GM12801 (cell line): ENCODE data around the gene FANCE.

Experiments
- TF ChIP-seq, protein P1 (sequence below): IDR thresholded peaks from one replicate; pipeline ENCODE4 v1.5.1; 2011; ENCODE audit warnings: control low read depth; ENCODE audit not compliant: insufficient read length; ENCODE audit errors: extremely low read depth

FANCE gene

DNA sequence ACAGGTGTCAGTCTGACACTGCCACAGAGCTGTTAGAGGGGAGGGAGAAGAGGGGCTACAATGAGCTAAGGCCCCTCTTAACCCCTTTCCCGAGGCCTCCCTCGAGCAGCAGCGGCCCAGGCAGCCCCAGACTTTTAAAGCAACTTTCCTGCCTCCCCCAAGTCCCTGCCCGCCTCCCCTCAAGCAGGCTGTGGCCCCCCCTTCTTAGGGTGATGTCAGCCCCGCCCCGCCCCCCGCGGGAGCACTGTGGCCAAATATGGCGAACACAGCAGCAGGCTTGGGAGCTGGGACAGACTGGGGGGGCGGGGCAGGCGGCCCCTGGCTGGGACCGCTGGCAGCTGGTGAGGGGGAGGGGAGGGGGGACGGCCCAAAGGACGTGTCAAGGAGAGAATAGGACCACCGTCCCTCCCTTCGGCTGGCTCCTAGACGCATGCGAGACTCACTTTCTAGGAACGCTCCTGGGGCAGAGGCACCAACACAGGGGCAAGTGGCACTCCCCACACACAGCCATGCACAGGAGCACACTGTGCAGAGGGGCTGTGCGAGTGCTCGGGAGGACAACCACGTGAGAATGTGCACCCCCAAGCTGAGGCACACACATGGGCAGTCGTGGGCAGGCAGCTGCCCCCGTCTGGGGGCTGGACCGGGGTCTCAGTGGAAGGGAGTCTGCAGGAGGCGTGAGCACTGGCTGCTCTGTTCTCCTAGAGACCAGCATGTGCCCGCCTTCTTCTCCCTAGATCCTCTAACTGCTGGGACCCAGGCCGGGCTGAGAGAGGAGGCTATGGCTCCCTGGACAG lies 38.1 kb downstream of the FANCE start:
- TF ChIP-seq, protein P1, sequence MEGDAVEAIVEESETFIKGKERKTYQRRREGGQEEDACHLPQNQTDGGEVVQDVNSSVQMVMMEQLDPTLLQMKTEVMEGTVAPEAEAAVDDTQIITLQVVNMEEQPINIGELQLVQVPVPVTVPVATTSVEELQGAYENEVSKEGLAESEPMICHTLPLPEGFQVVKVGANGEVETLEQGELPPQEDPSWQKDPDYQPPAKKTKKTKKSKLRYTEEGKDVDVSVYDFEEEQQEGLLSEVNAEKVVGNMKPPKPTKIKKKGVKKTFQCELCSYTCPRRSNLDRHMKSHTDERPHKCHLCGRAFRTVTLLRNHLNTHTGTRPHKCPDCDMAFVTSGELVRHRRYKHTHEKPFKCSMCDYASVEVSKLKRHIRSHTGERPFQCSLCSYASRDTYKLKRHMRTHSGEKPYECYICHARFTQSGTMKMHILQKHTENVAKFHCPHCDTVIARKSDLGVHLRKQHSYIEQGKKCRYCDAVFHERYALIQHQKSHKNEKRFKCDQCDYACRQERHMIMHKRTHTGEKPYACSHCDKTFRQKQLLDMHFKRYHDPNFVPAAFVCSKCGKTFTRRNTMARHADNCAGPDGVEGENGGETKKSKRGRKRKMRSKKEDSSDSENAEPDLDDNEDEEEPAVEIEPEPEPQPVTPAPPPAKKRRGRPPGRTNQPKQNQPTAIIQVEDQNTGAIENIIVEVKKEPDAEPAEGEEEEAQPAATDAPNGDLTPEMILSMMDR: no peak

DNA sequence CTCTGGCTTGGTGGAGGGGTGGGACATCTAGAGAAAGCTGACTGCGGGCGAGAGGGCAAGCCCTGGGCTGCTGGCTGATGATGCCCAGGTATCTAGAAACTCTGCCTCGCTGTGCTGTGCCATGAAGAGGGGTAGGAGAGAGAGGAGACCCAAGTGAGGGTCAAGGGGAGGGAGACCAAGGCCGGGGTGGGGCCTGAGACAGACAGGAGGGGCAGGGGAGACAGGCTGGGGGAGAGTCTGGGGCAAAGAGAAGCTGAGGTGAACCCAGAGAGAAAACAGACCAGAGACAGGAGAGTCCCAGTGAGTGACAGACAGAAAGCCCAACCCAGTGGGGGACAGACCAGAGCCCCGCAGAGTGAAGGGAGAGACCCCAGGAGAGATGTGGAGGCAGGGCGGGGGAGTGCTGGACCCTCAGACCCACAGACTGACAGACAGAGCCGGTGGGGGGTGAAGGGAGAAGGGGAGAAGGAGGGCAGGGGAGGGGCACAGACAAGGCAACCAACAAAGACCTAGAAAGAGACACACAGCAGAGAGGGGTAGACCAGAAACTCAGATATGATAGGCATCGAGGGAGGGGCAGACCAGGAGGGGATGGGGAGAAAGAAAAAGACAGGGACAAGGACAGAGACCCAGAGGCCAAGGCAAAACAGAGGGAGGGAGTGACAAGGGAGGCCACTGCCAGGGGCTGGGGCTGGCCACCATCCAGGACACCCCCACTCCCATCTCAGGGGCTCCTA lies 38.9 kb downstream of the FANCE start:
- TF ChIP-seq, protein P1: no peak

DNA sequence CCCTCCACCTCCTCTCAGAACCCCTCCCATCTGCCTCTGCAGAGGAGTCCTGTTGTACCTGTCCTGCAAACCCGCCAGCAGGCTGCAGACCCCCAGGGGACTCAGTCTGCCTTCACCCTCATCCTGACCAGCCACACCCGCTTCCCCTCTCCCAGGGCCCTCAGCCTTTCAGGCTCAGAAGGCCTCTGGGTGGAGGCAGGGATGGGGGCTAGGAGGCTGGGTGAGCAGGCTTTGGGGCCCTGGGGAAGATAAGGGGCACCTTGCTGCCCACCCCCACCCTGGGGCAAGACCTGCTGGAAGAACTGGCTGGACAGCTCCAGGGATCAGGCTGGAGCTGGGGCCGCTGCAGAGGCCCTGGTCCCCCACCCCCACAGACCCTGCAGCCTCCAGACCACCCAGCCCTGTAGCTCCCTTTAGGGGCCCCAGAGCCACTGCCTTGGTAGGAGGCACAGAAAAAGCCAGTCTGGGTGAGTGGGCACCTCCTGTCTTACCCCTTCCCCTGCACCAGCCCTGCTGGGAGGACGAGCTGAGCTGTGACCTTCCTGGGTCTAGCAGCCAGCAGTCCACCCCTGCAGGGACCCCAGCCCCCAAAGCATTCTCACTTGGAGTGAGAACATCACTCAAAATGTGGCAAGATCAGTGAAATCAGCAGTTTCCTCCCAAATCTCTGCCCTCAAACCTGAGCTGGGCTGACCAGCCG lies 39.6 kb downstream of the FANCE start:
- TF ChIP-seq, protein P1: no peak

DNA sequence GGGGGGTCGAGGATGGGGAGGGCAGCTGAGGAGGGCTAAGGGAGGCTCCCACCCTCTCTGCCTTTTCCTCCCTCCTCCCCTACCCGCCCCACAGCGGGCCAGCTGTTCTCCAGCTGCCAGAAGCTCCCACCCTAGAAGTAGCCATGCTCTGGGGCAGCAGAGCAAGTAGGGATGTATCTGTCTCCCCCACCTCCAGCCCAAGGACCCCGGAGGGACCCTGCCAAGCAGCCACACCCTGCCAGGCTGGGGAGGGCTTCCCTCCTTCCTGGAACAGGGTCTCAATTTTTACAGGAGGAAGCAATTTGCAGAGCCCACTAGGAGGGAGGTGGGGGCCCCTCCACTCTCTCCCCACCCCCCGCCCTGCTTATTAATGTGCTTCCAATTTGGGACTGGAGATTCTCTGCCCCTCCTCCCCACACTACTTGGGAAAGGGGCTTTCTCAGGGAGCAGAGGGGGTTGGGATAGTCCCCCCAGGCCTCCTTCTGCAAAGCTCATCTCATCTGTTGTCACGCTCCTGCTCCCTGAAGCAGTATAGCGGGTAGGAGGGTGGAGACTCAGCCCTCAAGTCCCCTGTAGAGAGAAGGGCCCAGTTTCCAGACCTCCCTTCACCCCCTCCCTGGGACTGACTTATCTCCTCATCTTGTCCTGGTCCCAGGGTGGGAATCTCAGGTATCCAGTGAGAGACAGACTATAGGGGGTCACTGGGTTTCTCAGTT lies 40.3 kb downstream of the FANCE start:
- TF ChIP-seq, protein P1: no peak

DNA sequence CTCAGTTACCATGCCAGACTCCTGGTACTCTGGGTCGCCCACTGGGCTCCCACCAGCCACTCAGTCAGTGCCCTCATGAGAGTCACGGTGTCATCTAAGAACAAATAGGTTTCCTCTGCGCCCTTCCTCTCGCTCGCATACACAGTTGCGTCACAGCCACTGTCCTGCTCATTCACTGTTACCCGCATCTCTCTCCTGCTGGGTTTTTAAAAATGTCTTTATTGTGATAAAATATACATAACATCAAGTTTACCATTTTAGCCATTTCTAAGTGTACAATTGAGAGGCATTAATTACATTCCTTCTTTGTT lies 40.8 kb downstream of the FANCE start:
- TF ChIP-seq, protein P1: no peak

DNA sequence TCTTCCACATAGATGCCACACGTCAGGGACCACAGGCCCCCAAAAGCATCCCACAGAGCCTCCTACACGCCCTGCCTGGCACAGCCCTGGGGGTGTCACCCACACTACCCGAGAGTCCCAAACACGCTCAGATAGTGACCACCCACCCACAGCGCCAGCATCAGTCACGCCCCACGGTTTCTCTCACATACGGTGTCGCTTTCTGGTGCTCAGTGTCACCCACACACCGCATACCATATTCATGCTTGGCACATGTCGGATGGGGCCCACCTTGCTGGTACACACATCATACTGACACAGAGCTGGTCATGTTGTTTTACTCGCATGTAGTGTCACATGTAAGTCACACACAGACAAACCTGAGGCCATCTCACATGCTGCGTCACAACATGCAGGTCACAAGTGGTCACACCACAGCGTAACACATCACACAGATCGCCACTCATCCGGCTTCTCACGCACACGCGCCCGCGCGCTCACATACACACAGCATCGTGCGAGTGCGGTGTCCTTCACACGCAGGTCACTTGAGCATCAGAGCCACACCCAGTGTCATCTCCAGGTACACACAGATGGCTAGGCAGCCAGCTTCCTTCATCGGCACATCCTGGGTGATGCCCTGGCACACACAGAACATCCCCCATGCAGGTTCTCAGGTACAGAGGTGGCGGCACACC lies 41.3 kb downstream of the FANCE start:
- TF ChIP-seq, protein P1: no peak

DNA sequence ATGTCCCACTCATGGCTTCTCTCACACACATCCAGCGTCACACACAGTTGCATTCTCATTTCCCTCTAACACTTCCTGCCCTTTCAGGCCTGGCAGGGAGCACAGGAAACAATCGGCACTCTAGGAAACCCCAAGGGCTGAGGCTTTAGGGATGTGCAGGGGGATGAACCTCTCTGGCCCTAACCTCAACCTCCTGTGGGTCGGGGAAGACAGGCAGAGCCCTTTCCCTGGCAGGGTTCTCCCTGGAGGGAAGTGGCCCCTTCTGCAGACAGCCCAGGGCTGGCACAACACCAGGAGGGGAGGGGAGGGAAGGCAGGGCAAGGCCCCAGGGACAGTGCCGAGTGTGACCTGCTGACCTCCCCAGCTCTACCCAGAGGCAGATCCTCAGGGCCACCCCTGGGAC lies 42.0 kb downstream of the FANCE start:
- TF ChIP-seq, protein P1: no peak
